Kasumi-1 (cell line): ENCODE measurements around the gene SGTB.
"Not testable (repeated sequence)": the region's sequence is repeated elsewhere in the genome, so short reads cannot be mapped to it uniquely, and the experiment has no call there.

ENCODE experiments used
- DNase-seq, 2 experiments: peaks; one replicate each; lab custom pipeline; 2025; lab: John Stamatoyannopoulos, UW

Gene SGTB

GRCh38 chr5:65734196-65734775 is 12.4 kb upstream of the SGTB start:
- not testable (repeated sequence) for DNase-seq

GRCh38 chr5:65732046-65732445 is 10.1 kb upstream of the SGTB start:
- DNase-seq, result not testable (repeated sequence)

GRCh38 chr5:65730910-65731309 is 9.0 kb upstream of the SGTB start:
- no peak for DNase-seq

- DNase-seq, result no peak
Observed at GRCh38 chr5:65728218-65728617, 6.3 kb upstream of the SGTB start.

- DNase-seq, result no peak
Observed at GRCh38 chr5:65727491-65728156, 5.7 kb upstream of the SGTB start.

GRCh38 chr5:65722575-65723403 is 880 bp upstream of the SGTB start:
- peak; percentile 57 to 75 for DNase-seq

- peak; percentile 33 to 34 for DNase-seq
Observed at GRCh38 chr5:65721050-65721719, 724 bp downstream of the SGTB start.

GRCh38 chr5:65718576-65719310 is 3.2 kb downstream of the SGTB start:
- DNase-seq, result no peak

- peak in 1 of 2 experiments; percentile 8 for DNase-seq
Observed at GRCh38 chr5:65708145-65708544, 13.8 kb downstream of the SGTB start.

GRCh38 chr5:65707663-65708062 is 14.2 kb downstream of the SGTB start:
- DNase-seq, result no peak

GRCh38 chr5:65704621-65705239 is 17.2 kb downstream of the SGTB start:
- DNase-seq, result no peak

GRCh38 chr5:65702036-65702435 is 19.9 kb downstream of the SGTB start:
- DNase-seq, result no peak

GRCh38 chr5:65699338-65699737 is 22.6 kb downstream of the SGTB start:
- no peak for DNase-seq

- no peak for DNase-seq
Observed at GRCh38 chr5:65696892-65697291, 25.0 kb downstream of the SGTB start.

GRCh38 chr5:65695896-65696295 is 26.0 kb downstream of the SGTB start:
- no peak for DNase-seq

GRCh38 chr5:65695162-65695755 is 26.6 kb downstream of the SGTB start:
- DNase-seq, result no peak

- DNase-seq, result no peak
Observed at GRCh38 chr5:65693121-65693520, 28.8 kb downstream of the SGTB start.

GRCh38 chr5:65682148-65682547 is 39.8 kb downstream of the SGTB start:
- DNase-seq, result no peak

- peak; percentile 8 to 12 for DNase-seq
Observed at GRCh38 chr5:65676056-65676455, 45.9 kb downstream of the SGTB start.

- DNase-seq, result no peak
Observed at GRCh38 chr5:65674749-65675148, 47.2 kb downstream of the SGTB start.

GRCh38 chr5:65672796-65673195 is 49.1 kb downstream of the SGTB start:
- peak; percentile 11 to 21 for DNase-seq
